ENCODE data around the gene OR51E2. TPM values are rescaled to one million over a fixed set of nuclear protein-coding genes. Genes with fewer than 3 reads are reported as not detected.

OR51E2 gene
- total and polyA plus RNA-seq, 2 of the 8 experiments (the other 6 are each of a cell fraction or from before 2014, with no cell fraction given), result not detected

GRCh38 chr11:4704054-4704789 is 6.6 kb upstream of the OR51E2 start, which contains the start of gene MMP26:
Gene MMP26, plus strand, starts transcription at chr11:4704784.
- no peaks in the 10 kb centered on the region for H3K23me2 ChIP-seq (ENCODE audit: low read depth, low read length)
- 33% methylated on average over 5 of the region's 5 CpGs; no CpG with 5 or more reads in 1 of the 2 experiments for whole genome bisulfite sequencing, 2 experiments (ENCODE audit: extremely low coverage in 1 of 2, insufficient coverage in 1 of 2, insufficient read length in 1 of 2, insufficient replicate concordance in 2 of 2, low coverage in 1 of 2, low lambda C conversion rate in 2 of 2, missing lambda C conversion rate in 1 of 2)
- H3K27me3 ChIP-seq (replicated peaks in 1 of 4; ENCODE audit: control insufficient read depth in 3 of 4, extremely low read depth in 1 of 4, insufficient read depth in 3 of 4, low read length in 3 of 4), result no peaks in the 10 kb centered on the region
- H3K4me1 ChIP-seq (replicated peaks in 1 of 4; ENCODE audit: control insufficient read depth in 3 of 4, insufficient read depth in 4 of 4, low read length in 3 of 4), result peaks cover 0 to 7% (median 5%) of the 10 kb centered on the region in 4 experiments; a peak in 4 of 7 replicates
- H2AFZ ChIP-seq (ENCODE audit: low read length), result peak within 1 kb of the TSS; percentile 98
- no peaks in the 10 kb centered on the region for H3K9me3 ChIP-seq (ENCODE audit: insufficient read depth in 2 of 2, low read depth in 1 of 2, low read length in 1 of 2)
- H3K79me1 ChIP-seq (ENCODE audit: low read depth, low read length), result no peaks in the 10 kb centered on the region
- no peak within 1 kb of the TSS; the same call in 1 of the 2 replicates for H3K18ac ChIP-seq (ENCODE audit: extremely low read depth, low read length)
- peak within 1 kb of the TSS; percentile 12 for H4K5ac ChIP-seq (ENCODE audit: insufficient read length, low read depth, low read length)
- ChIA-PET CTCF (ENCODE audit: partially characterized antibody) (interaction anchor here (0.5 to 5.4 kb wide), 7 partner anchors 9 to 420 kb away, joined by 3 to 25 read pairs (median 3); partner anchors contain the start of gene OR51D1), POLR2A (ENCODE audit: partially characterized antibody) (interaction anchor here (1.4 kb wide), 1 partner anchor 9 kb away, joined by 6 read pairs; no protein-coding TSS in a partner anchor)
- H3K23ac ChIP-seq (ENCODE audit: insufficient read length), result no peak within 1 kb of the TSS
- H3K9ac ChIP-seq (replicated peaks in 1 of 4; ENCODE audit: extremely low read depth in 1 of 4, low read depth in 3 of 4, low read length in 3 of 4), result peak within 1 kb of the TSS in 2 of 4 experiments; percentile 6 to 32; a peak in 2 of 7 replicates
- H2BK120ac ChIP-seq (replicated peaks; ENCODE audit: low read depth, low read length), result peak within 1 kb of the TSS; percentile 84
- no peak within 1 kb of the TSS for H4K8ac ChIP-seq (ENCODE audit: extremely low read depth, insufficient read depth, low read length)
- H3K36me3 ChIP-seq (ENCODE audit: control insufficient read depth in 2 of 4, insufficient read depth in 4 of 4, low read length in 3 of 4), result no peaks in the 10 kb centered on the region
- no peak within 1 kb of the TSS for H3K4ac ChIP-seq (replicated peaks; ENCODE audit: insufficient read length, low read depth, low read length)
- no peak for FAIRE-seq
- no peaks in the 10 kb centered on the region for H4K20me1 ChIP-seq (replicated peaks in 1 of 2; ENCODE audit: control insufficient read depth in 1 of 2, insufficient read depth in 2 of 2, low read length in 2 of 2)
- no peak within 1 kb of the TSS for H3K56ac ChIP-seq (replicated peaks; ENCODE audit: insufficient read length, low read depth, low read length)
- no peaks in the 10 kb centered on the region for H3K79me2 ChIP-seq (ENCODE audit: control insufficient read depth in 1 of 2, insufficient read depth in 2 of 2, low read length in 2 of 2)
- peak within 1 kb of the TSS; percentile 16; the same call in 1 of the 2 replicates for H2BK5ac ChIP-seq (ENCODE audit: low read depth, low read length)
- H2AK5ac ChIP-seq (ENCODE audit: low read depth, low read length), result no peak within 1 kb of the TSS
- peak within 1 kb of the TSS; percentile 25; the same call in 1 of the 2 replicates for H3K27ac ChIP-seq (ENCODE audit: low read depth, low read length)
- H4K91ac ChIP-seq (replicated peaks; ENCODE audit: insufficient read length, low read length), result no peak within 1 kb of the TSS
- no peak within 1 kb of the TSS for H3K14ac ChIP-seq (ENCODE audit: insufficient read length)
- H2BK15ac ChIP-seq (ENCODE audit: low read length), result 0 out of 2 replicates have a peak within 1 kb of the TSS, but pooled peaks have one; percentile 63
- H3K4me3 ChIP-seq (ENCODE audit: extremely low read depth in 1 of 4, insufficient read depth in 2 of 4, low read depth in 3 of 4, low read length in 4 of 4), result peak within 1 kb of the TSS in 3 of 4 experiments; percentile 10 to 46 (median 12); a peak in 4 of 8 replicates
- peak within 1 kb of the TSS; percentile 63 for H2BK12ac ChIP-seq (ENCODE audit: low read depth, low read length)
- peak within 1 kb of the TSS; percentile 29; the same call in 1 of the 2 replicates for H2BK20ac ChIP-seq (ENCODE audit: low read length)
- peak within 1 kb of the TSS; percentile 50 to 53 for H3K4me2 ChIP-seq (ENCODE audit: insufficient read depth in 1 of 2, low read depth in 2 of 2, low read length in 2 of 2)
- peak in 1 of 2 experiments; percentile 46 for DNase-seq (ENCODE audit: low read depth in 1 of 2, low spot score in 2 of 2)
- TF ChIP-seq KDM5A (IDR thresholded peaks at IDR 0.05; ENCODE audit: low read length) (no peak), TAF1 (IDR thresholded peaks at IDR 0.05; ENCODE audit: low read depth, low read length) (0 out of 2 replicates have a peak, but pooled peaks have one; percentile 42), PHF8 (conservative IDR thresholded peaks at IDR 0.05; ENCODE audit: low read depth, low read length) (no peak), RFX5 (IDR thresholded peaks at IDR 0.05; ENCODE audit: borderline replicate concordance, low read depth, low read length) (no peak), CREB1 (IDR thresholded peaks at IDR 0.05) (no peak), CBX8 (IDR thresholded peaks at IDR 0.05; ENCODE audit: borderline replicate concordance, low read depth, low read length) (no peak), CBX5 (IDR thresholded peaks at IDR 0.05; ENCODE audit: low read depth, low read length) (no peak), RAD21 (IDR thresholded peaks at IDR 0.05 in 1 of 2, conservative IDR thresholded peaks at IDR 0.05 in 1 of 2; ENCODE audit: low read depth in 2 of 2, low read length in 2 of 2) (no peak), ASH2L (IDR thresholded peaks at IDR 0.05; ENCODE audit: low read length) (peak; percentile 11)
